Renal pelvis (tissue), 4 donors: ENCODE results near the gene SREBF2. TPM values are rescaled to one million over a fixed set of nuclear protein-coding genes. Genes with fewer than 3 reads are reported as not detected.
"Not testable (repeated sequence)": the region's sequence is repeated elsewhere in the genome, so short reads cannot be mapped to it uniquely, and the experiment has no call there.

Source experiments
- DNase-seq: peaks from one replicate; pipeline ENCODE4 v3.0.0-alpha.2; 2013
- polyA plus RNA-seq, 3 donors: library from polyadenylated mRNA; unstranded; fragments of 120-200 nt; gene quantifications; one replicate each; pipeline ENCODE4 v1.2.1, GENCODE V29; 2013; ENCODE audit not compliant: insufficient read length in 3 of 3

The SREBF2 gene
- polyA plus RNA-seq, 3 donors, result 100 to 116 (median 109) TPM

- DNase-seq, result peak; percentile 76
Observed at GRCh38 chr22:41940832-41941765, 108.2 kb downstream of the SREBF2 start.

GRCh38 chr22:41943661-41944209 lies 110.8 kb downstream of the SREBF2 start:
- DNase-seq, result no peak

DNA sequence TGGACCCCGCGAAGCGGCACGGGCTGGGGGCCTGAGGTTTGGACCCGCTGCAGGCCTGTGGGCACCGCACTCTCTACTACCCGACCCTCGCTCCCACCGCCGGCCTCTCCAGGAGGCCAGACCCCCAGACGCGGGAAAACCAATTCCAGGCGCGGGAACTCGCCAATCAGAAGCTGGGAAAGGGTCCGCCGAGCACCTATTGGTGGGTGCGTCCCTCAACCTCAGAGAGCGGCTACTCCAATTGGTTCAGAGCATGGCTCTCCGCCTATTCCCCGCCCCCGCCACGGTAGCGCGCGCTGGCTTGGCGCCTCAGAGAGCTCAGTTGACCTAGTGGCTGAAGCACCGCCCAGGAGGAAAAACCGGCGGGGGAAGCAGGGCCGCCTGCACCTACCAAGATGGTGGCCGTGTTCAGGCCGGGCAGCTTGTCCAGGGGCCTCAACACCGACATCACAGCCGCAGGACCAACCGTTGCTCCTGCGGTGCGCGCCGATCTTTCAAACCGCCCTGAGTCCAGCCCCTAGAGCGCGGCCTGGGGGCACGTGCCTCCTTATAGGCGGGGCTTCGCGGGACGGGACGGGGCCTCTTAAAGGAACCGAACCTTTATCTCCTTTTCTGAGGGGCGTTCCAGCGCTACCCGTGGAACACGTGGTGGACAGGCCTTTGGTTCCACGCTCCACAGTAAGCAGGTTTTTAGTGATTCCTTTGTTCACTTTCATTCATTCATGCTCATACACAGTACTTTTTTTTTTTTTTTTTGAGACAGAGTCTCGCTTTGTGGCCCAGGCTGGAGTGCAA lies 113.9 kb downstream of the SREBF2 start, which contains the start of gene CENPM:
Gene CENPM (minus strand): TSS at position 524 of the 795 bp plus-strand sequence. CDS start 76 bp downstream, at position 448.
- peak; percentile 96 for DNase-seq

GRCh38 chr22:41947424-41948080 lies 114.6 kb downstream of the SREBF2 start:
- no peak for DNase-seq

DNA sequence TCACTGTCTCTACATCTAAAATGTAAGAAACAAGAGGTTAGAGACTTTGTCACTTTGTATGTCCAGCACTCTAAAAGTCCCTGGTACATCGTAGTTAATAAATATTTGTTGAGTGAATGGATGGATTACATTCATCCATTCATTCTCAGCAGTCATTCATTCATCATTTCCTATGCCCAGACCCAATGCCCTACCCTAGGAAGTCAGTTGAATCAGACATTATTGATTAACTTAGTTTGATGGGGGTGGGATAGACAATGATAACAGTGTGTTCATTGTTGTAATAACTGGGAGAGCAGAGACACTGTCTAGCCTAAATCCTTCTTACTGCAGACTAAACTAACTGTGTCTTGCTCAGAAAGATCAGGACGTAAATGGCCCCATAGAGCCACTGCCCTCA lies 115.2 kb downstream of the SREBF2 start:
- DNase-seq, result no peak

GRCh38 chr22:41948928-41949296 lies 116.0 kb downstream of the SREBF2 start:
- DNase-seq, result not testable (repeated sequence)

DNA sequence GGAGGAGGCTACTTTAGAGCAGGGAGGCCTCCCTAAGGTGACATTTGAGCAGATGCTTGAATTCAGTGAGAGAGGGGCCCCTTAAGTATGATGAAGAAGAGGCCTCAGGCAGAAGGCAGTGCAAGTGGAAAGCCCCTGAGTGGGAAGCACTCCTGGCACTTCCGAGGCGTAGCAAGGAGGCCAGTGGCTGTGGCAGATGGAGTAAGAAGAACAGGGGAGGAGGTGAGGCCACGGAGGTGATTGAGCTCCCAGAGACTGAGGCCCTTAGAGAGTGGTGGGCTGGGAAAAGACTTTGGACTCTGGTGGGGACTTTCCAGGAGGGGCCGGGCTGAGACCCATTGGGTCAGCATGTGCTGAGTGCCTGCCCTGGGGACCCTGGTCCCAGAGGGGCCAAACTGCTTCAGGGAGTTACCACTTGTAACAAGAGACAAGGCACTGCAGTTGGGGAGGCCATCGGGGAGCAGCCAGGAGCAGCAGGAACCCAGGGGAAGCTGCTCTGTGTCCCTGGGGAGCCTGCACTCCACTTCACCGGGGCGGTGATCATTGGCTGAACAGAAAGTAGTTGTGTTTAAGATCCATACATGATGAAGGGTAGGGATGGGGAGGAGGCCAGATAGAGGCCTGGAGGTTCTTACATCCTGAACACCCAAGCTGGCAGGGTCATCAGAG lies 116.5 kb downstream of the SREBF2 start:
- no peak for DNase-seq

DNA sequence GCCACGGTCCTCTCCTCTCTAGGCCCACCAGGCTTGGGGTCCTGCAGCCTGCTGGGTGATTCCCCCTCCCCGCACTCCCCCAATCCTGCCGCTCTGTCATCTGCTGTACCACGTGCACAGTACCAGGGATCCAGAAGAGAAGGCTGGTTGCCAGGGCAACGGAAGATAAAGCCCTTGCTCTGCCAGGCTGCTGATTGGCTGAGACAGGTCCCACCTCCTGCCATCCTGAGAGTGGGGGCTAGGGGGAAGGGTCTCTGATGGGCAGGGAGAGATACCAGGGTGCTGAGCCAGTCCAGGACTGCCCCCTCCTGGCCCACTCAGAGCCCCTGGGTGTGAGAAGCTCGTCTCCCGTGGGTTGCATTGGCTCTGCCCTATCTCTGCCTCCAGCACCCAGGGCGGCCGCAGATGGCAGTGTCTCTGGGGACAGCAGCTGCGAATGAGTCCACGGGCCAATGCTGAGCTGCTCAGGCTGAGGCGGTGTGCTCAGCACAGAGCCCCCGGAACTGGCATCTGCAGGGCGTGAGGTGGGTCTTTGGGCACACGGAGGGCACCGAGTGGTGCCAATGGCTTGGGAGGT lies 119.1 kb downstream of the SREBF2 start, which contains the start of gene SMIM45:
Gene SMIM45 (plus strand): TSS at position 253 of the 577 bp plus-strand sequence.
- no peak for DNase-seq

DNA sequence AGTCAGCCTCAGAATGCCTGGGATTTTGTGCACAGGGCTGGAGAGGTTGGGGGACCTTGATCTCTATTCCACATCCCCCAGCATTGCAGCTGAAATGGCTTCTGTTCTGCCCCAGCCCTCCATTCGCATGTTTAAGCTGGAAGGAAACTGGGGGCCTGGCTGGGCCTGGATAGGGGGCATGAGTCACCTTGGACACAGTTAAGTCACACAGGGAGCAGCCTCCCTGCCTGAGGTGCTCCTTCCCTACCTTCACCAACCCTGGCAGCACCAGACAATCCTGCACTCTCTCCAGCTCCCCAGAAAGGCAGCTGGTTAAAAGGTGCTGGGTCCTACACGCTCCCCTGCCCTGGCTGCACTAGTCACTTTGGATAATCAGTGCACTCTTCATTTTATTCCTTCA lies 119.8 kb downstream of the SREBF2 start:
- DNase-seq, result no peak

Other genes starting within 250 kb of the SREBF2 start
- gene PMM1, start 243.3 kb upstream of the SREBF2 start, polyA plus RNA-seq, result 10 to 100 TPM; 51.8 to 64.6 (median 59.9) TPM
- gene DESI1, start 212.1 kb upstream of the SREBF2 start, polyA plus RNA-seq, result 10 to 100 TPM; 25.0 to 34.8 (median 33.4) TPM
- 100 to 1,000 TPM; 329 to 379 (median 361) TPM for gene XRCC6, start 211.8 kb upstream of the SREBF2 start, polyA plus RNA-seq
- 100 to 1,000 TPM; 122 to 169 (median 148) TPM for gene SNU13, start 144.2 kb upstream of the SREBF2 start, polyA plus RNA-seq
- gene MEI1, start 133.6 kb upstream of the SREBF2 start, polyA plus RNA-seq, result 1 to 10 TPM; 2.0 to 3.7 (median 2.3) TPM
- gene CCDC134, start 32.4 kb upstream of the SREBF2 start, polyA plus RNA-seq, result 10 to 100 TPM in 2 of 3 donors, 1 to 10 TPM in 1; 7.9 to 12.2 (median 11.1) TPM
- 1 to 10 TPM in 2 of 3 donors, under 1 TPM in 1; 0.43 to 1.6 (median 1.4) TPM for gene SHISA8, start 82.0 kb downstream of the SREBF2 start, polyA plus RNA-seq
- gene TNFRSF13C, start 93.7 kb downstream of the SREBF2 start, polyA plus RNA-seq, result 1 to 10 TPM; 1.4 to 3.9 (median 2.7) TPM
- 10 to 100 TPM; 13.8 to 18.5 (median 18.2) TPM for gene CENPM, start 114.0 kb downstream of the SREBF2 start, polyA plus RNA-seq
- 1 to 10 TPM; 5.0 to 8.0 (median 7.5) TPM for gene SEPTIN3, start 136.3 kb downstream of the SREBF2 start, polyA plus RNA-seq
- 1 to 10 TPM; 2.8 to 7.7 (median 7.7) TPM for gene WBP2NL, start 165.7 kb downstream of the SREBF2 start, polyA plus RNA-seq
- 10 to 100 TPM; 26.2 to 28.8 (median 27.1) TPM for gene NAGA, start 237.7 kb downstream of the SREBF2 start, polyA plus RNA-seq
- 10 to 100 TPM in 2 of 3 donors, 1 to 10 TPM in 1; 8.8 to 14.0 (median 12.3) TPM for gene PHETA2, start 241.1 kb downstream of the SREBF2 start, polyA plus RNA-seq
- gene SMDT1, start 246.6 kb downstream of the SREBF2 start, polyA plus RNA-seq, result 100 to 1,000 TPM in 2 of 3 donors, 10 to 100 TPM in 1; 83.4 to 108 (median 102) TPM